HG03060 (cell line): ENCODE data around the gene FZD4.
"Not testable (repeated sequence)": the region's sequence is repeated elsewhere in the genome, so short reads cannot be mapped to it uniquely, and the experiment has no call there.

Experiments
- ATAC-seq: cut with Tn5 transposase; IDR thresholded peaks from one replicate; pipeline ENCODE4 v1.9.1; 2021; ENCODE audit warnings: low read depth, moderate number of reproducible peaks; ENCODE audit not compliant: unreplicated experiment

FZD4 gene

GRCh38 chr11:86955361-86956120 is at the start of gene FZD4:
FZD4 (minus strand) TSS chr11:86955395; CDS start chr11:86955085, 310 bp downstream.
- peak; percentile 67 for ATAC-seq

- not testable (repeated sequence) for ATAC-seq
Measured at GRCh38 chr11:87004281-87004680, 49.1 kb upstream of the FZD4 start.

- ATAC-seq: no peak
Measured at GRCh38 chr11:87002918-87003317, 47.7 kb upstream of the FZD4 start.

GRCh38 chr11:86999859-87000753 is 44.9 kb upstream of the FZD4 start:
- no peak for ATAC-seq

- no peak for ATAC-seq
Measured at GRCh38 chr11:86999388-86999787, 44.2 kb upstream of the FZD4 start.

GRCh38 chr11:86996953-86997570 is 41.9 kb upstream of the FZD4 start:
- no peak for ATAC-seq

- ATAC-seq: no peak
Measured at GRCh38 chr11:86993031-86993430, 37.8 kb upstream of the FZD4 start.

GRCh38 chr11:86992340-86992739 is 37.1 kb upstream of the FZD4 start:
- ATAC-seq: not testable (repeated sequence)

- no peak for ATAC-seq
Measured at GRCh38 chr11:86991341-86991740, 36.1 kb upstream of the FZD4 start.

- ATAC-seq: no peak
Measured at GRCh38 chr11:86990515-86990914, 35.3 kb upstream of the FZD4 start.

GRCh38 chr11:86990031-86990430 is 34.8 kb upstream of the FZD4 start:
- ATAC-seq: no peak

- ATAC-seq: no peak
Measured at GRCh38 chr11:86988351-86988881, 33.2 kb upstream of the FZD4 start.

GRCh38 chr11:86987679-86988078 is 32.5 kb upstream of the FZD4 start:
- ATAC-seq: no peak

- no peak for ATAC-seq
Measured at GRCh38 chr11:86984701-86985100, 29.5 kb upstream of the FZD4 start.

GRCh38 chr11:86983021-86983488 is 27.9 kb upstream of the FZD4 start:
- ATAC-seq: no peak

- no peak for ATAC-seq
Measured at GRCh38 chr11:86981777-86982540, 26.8 kb upstream of the FZD4 start.

- ATAC-seq: no peak
Measured at GRCh38 chr11:86980086-86980796, 25.0 kb upstream of the FZD4 start.

GRCh38 chr11:86978756-86979608 is 23.8 kb upstream of the FZD4 start:
- peak; percentile 57 for ATAC-seq
